Left renal cortex interstitium (tissue), 4 donors: ENCODE measurements around the gene RBM38. TPM values are rescaled to one million over a fixed set of nuclear protein-coding genes. Genes with fewer than 3 reads are reported as not detected.

Experiments used
- DNase-seq, 4 donors: peaks; one replicate each; pipeline ENCODE4 v3.0.0-alpha.2; 2013; ENCODE audit warnings: low read depth in 4 of 4, low spot score in 2 of 4, missing footprints in 1 of 4
- polyA plus RNA-seq, 4 donors: library from polyadenylated mRNA; unstranded; fragments of 120-200 nt; gene quantifications; one replicate each; pipeline ENCODE4 v1.2.1, GENCODE V29; 2013; ENCODE audit not compliant: insufficient read length in 4 of 4

The RBM38 gene
- polyA plus RNA-seq, 4 donors, result 24.6 to 43.8 (median 32.4) TPM

GRCh38 chr20:57374343-57374930, 16.8 kb upstream of the RBM38 start:
- DNase-seq, result no peak

GRCh38 chr20:57374931-57375651, 16.1 kb upstream of the RBM38 start:
- no peak for DNase-seq

- no peak for DNase-seq
Measured at GRCh38 chr20:57375652-57376230, 15.5 kb upstream of the RBM38 start.

GRCh38 chr20:57377350-57377749, 13.8 kb upstream of the RBM38 start:
- DNase-seq, result no peak

- no peak for DNase-seq
Measured at GRCh38 chr20:57378107-57378506, 13.1 kb upstream of the RBM38 start.

- no peak for DNase-seq
Measured at GRCh38 chr20:57378646-57379262, 12.4 kb upstream of the RBM38 start.

GRCh38 chr20:57379263-57379647, 11.9 kb upstream of the RBM38 start:
- DNase-seq, result no peak

- DNase-seq, result no peak
Measured at GRCh38 chr20:57380081-57380750, 11.0 kb upstream of the RBM38 start.

GRCh38 chr20:57381596-57382503, 9.3 kb upstream of the RBM38 start:
- no peak for DNase-seq

- DNase-seq, result no peak
Measured at GRCh38 chr20:57382516-57382915, 8.7 kb upstream of the RBM38 start.

- DNase-seq, result no peak
Measured at GRCh38 chr20:57383447-57384347, 7.5 kb upstream of the RBM38 start.

GRCh38 chr20:57384486-57384885, 6.7 kb upstream of the RBM38 start:
- no peak for DNase-seq

GRCh38 chr20:57384953-57385761, 6.0 kb upstream of the RBM38 start:
- DNase-seq, result no peak

- DNase-seq, result no peak
Measured at GRCh38 chr20:57385940-57386339, 5.3 kb upstream of the RBM38 start.

GRCh38 chr20:57386762-57387161, 4.4 kb upstream of the RBM38 start:
- DNase-seq, result no peak

GRCh38 chr20:57387463-57387862, 3.7 kb upstream of the RBM38 start:
- DNase-seq, result no peak

- no peak for DNase-seq
Measured at GRCh38 chr20:57387945-57388371, 3.2 kb upstream of the RBM38 start.
